ENCODE data around the gene UNCX. TPM values are rescaled to one million over a fixed set of nuclear protein-coding genes. Genes with fewer than 3 reads are reported as not detected.

Gene UNCX
- total and polyA plus RNA-seq, 2 of the 8 experiments (the other 6 are each of a cell fraction or from before 2014, with no cell fraction given), result not detected

DNA sequence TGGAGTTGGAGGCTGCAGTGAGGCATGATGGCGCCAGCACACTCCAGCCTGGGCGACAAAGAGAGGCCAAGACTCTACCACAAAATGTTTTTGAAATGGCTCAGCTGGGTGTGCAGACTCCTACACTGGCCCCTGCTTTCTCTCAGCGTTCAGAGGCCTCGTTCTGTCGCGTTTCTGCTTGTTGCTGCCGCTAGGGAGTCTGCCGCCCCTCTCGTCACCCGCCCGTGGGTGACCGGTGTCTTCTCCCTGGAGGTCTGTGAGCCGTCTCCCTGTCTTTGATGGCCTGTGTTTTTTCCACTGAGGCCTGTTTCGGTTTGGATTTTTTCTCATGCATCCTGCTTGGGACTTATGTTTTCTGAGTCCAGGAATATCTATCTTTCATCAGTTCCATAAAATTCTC lies 23.6 kb upstream of the UNCX start:
- 89% methylated on average over 14 of the region's 14 CpGs; no CpG with 5 or more reads in 1 of the 2 experiments for WGBS, 2 experiments (ENCODE audit: extremely low coverage in 1 of 2, insufficient coverage in 1 of 2, insufficient read length in 1 of 2, insufficient replicate concordance in 2 of 2, low coverage in 1 of 2, low lambda C conversion rate in 2 of 2, missing lambda C conversion rate in 1 of 2)
- FAIRE-seq (no peak), DNase-seq (ENCODE audit: low read depth in 1 of 2, low spot score in 2 of 2) (no peak)
- H2BK20ac ChIP-seq (ENCODE audit: low read length), result no peak overlapping the region
- H2BK12ac ChIP-seq (ENCODE audit: low read depth, low read length), result no peak overlapping the region
- H3K9me3 ChIP-seq (ENCODE audit: insufficient read depth in 2 of 2, low read depth in 1 of 2, low read length in 1 of 2), result no peaks in the 10 kb centered on the region
- no peaks in the 10 kb centered on the region for H3K27me3 ChIP-seq (replicated peaks in 1 of 4; ENCODE audit: control insufficient read depth in 3 of 4, extremely low read depth in 1 of 4, insufficient read depth in 3 of 4, low read length in 3 of 4)
- H3K18ac ChIP-seq (ENCODE audit: extremely low read depth, low read length), result no peak overlapping the region
- H3K9ac ChIP-seq (replicated peaks in 1 of 4; ENCODE audit: extremely low read depth in 1 of 4, low read depth in 3 of 4, low read length in 3 of 4), result no peak overlapping the region
- ChIA-PET POLR2A (ENCODE audit: partially characterized antibody) (no interaction called here), CTCF (ENCODE audit: partially characterized antibody) (interaction anchor here (0.6 to 1.7 kb wide), 8 partner anchors 17 to 950 kb away, joined by 3 to 5 read pairs (median 3); no protein-coding TSS in a partner anchor)
- H4K8ac ChIP-seq (ENCODE audit: extremely low read depth, insufficient read depth, low read length), result no peak overlapping the region
- H3K14ac ChIP-seq (ENCODE audit: insufficient read length), result no peak overlapping the region
- no peaks in the 10 kb centered on the region for H3K4me1 ChIP-seq (replicated peaks in 1 of 4; ENCODE audit: control insufficient read depth in 3 of 4, insufficient read depth in 4 of 4, low read length in 3 of 4)
- no peak overlapping the region for H2BK120ac ChIP-seq (replicated peaks; ENCODE audit: low read depth, low read length)
- no peak overlapping the region; the same call in 1 of the 2 replicates for H2AFZ ChIP-seq (ENCODE audit: low read length)
- no peak overlapping the region for H4K5ac ChIP-seq (ENCODE audit: insufficient read length, low read depth, low read length)
- H3K23ac ChIP-seq (ENCODE audit: insufficient read length), result no peak overlapping the region
- H3K56ac ChIP-seq (replicated peaks; ENCODE audit: insufficient read length, low read depth, low read length), result no peak overlapping the region
- H2AK5ac ChIP-seq (ENCODE audit: low read depth, low read length), result no peak overlapping the region
- H3K79me1 ChIP-seq (ENCODE audit: low read depth, low read length), result no peaks in the 10 kb centered on the region
- H3K36me3 ChIP-seq (ENCODE audit: control insufficient read depth in 2 of 4, insufficient read depth in 4 of 4, low read length in 3 of 4), result no peaks in the 10 kb centered on the region
- H3K4me3 ChIP-seq (ENCODE audit: extremely low read depth in 1 of 4, insufficient read depth in 2 of 4, low read depth in 3 of 4, low read length in 4 of 4), result no peak overlapping the region
- no peaks in the 10 kb centered on the region for H3K23me2 ChIP-seq (ENCODE audit: low read depth, low read length)
- no peak overlapping the region for H4K91ac ChIP-seq (replicated peaks; ENCODE audit: insufficient read length, low read length)
- no peak overlapping the region for H3K27ac ChIP-seq (ENCODE audit: low read depth, low read length)
- no peak overlapping the region for H2BK15ac ChIP-seq (ENCODE audit: low read length)
- no peak overlapping the region for H3K4me2 ChIP-seq (ENCODE audit: insufficient read depth in 1 of 2, low read depth in 2 of 2, low read length in 2 of 2)
- H3K79me2 ChIP-seq (ENCODE audit: control insufficient read depth in 1 of 2, insufficient read depth in 2 of 2, low read length in 2 of 2), result no peaks in the 10 kb centered on the region
- H2BK5ac ChIP-seq (ENCODE audit: low read depth, low read length), result no peak overlapping the region
- no peaks in the 10 kb centered on the region for H4K20me1 ChIP-seq (replicated peaks in 1 of 2; ENCODE audit: control insufficient read depth in 1 of 2, insufficient read depth in 2 of 2, low read length in 2 of 2)
- H3K4ac ChIP-seq (replicated peaks; ENCODE audit: insufficient read length, low read depth, low read length), result no peak overlapping the region
- no peak for TF ChIP-seq CHD2 (IDR thresholded peaks at IDR 0.05; ENCODE audit: low read length)
- TF ChIP-seq TCF12 (IDR thresholded peaks at IDR 0.05; ENCODE audit: low read depth, low read length), result no peak
- TF ChIP-seq PHF8 (conservative IDR thresholded peaks at IDR 0.05; ENCODE audit: low read depth, low read length), result no peak
- no peak for TF ChIP-seq ZNF274 (IDR thresholded peaks at IDR 0.05; ENCODE audit: borderline replicate concordance, extremely low read depth, low read length)
- no peak for TF ChIP-seq GTF2F1 (IDR thresholded peaks at IDR 0.05; ENCODE audit: borderline replicate concordance, low read depth, low read length)
- TF ChIP-seq POLR2A (IDR thresholded peaks at IDR 0.05; ENCODE audit: control extremely low read depth in 1 of 2, low read depth in 2 of 2, low read length in 2 of 2), result no peak
- TF ChIP-seq ASH2L (IDR thresholded peaks at IDR 0.05; ENCODE audit: low read length), result no peak
- no peak for TF ChIP-seq TAF7 (optimal IDR thresholded peaks at IDR 0.05; ENCODE audit: borderline replicate concordance, low read depth, low read length)
- TF ChIP-seq YY1 (IDR thresholded peaks at IDR 0.05; ENCODE audit: low read depth, low read length), result no peak
- no peak for TF ChIP-seq TBP (IDR thresholded peaks at IDR 0.05; ENCODE audit: low read depth, low read length)
- no peak for TF ChIP-seq ATF2 (IDR thresholded peaks at IDR 0.05; ENCODE audit: low read length)
- TF ChIP-seq BRCA1 (IDR thresholded peaks at IDR 0.05; ENCODE audit: low read depth, low read length), result no peak
- TF ChIP-seq EP300 (IDR thresholded peaks at IDR 0.05; ENCODE audit: borderline replicate concordance in 1 of 2, low read depth in 2 of 2, low read length in 2 of 2), result no peak
- no peak for TF ChIP-seq GABPA (IDR thresholded peaks at IDR 0.05; ENCODE audit: borderline replicate concordance, insufficient read depth, low read length)
